ELF-1 (cell line): ENCODE data around the gene TMEM168.
A peak's percentile ranks its signal among the peaks of the same experiment; 100 is the strongest.
"Not testable (repeated sequence)": the region's sequence is repeated elsewhere in the genome, so short reads cannot be mapped to it uniquely, and the experiment has no call there.

Experiments used
- DNase-seq: peaks from one replicate; pipeline ENCODE4 v3.0.0-alpha.2; 2016; ENCODE audit warnings: low read depth, low spot score

TMEM168 gene

DNA sequence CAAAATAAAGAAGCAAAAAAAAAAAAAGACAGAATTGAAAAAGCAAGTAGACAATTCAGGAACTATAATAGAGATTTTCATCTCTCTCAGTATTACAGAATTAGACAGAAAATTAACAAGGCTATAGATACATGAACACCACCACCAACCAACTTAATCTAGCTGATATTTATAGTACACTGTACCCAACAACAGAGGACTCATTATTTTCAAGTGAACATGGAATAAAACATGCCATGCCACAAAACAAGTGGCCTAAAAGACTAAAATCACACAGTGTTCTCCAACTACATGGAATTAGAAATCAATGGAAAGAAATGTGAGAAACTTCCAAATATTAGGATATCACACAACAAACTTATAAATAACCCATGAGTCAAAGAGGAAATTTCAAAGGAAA lies 9.1 kb downstream of the TMEM168 start:
- no peak for DNase-seq

DNA sequence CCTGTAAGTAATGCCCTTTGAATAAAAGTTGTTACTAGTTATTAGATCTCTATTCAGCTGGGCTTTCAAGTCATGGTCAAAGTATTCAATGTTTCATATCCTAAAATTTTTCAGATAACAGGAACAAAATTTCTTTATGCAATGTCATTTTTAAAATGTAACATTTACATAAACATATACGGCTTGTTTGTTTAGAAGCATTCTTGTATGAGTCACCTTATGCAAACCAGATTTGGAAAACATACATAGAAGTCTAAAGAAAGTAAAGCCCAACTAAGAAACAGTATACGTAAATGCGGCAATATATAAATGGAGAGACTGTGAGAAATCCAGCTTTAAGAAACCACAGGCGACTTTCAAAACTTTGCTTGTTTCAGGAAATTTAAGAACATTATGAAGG lies 10.5 kb downstream of the TMEM168 start:
- DNase-seq: no peak

- no peak for DNase-seq
Observed at GRCh38 chr7:112777406-112777805, 12.8 kb downstream of the TMEM168 start.

DNA sequence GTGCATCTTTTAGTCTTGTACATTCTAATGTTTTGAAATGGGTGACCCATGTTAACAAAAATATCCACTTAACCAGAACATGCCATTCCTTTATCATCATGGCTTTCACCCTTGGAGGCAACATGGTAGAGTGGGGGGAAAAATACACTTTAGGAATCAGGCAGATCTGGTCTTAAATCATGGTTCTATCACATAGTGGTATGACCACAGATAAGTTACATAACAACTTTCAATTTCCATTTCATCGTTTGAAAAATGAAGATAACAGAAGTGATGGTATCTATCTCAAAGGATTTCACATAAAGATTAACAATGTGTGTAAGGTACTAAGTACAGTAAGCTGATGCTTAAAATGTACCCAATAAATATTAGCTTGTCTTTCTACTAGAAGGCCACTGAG lies 19.0 kb downstream of the TMEM168 start:
- DNase-seq: no peak

GRCh38 chr7:112770051-112770450 lies 20.1 kb downstream of the TMEM168 start:
- DNase-seq: peak; percentile 64

DNA sequence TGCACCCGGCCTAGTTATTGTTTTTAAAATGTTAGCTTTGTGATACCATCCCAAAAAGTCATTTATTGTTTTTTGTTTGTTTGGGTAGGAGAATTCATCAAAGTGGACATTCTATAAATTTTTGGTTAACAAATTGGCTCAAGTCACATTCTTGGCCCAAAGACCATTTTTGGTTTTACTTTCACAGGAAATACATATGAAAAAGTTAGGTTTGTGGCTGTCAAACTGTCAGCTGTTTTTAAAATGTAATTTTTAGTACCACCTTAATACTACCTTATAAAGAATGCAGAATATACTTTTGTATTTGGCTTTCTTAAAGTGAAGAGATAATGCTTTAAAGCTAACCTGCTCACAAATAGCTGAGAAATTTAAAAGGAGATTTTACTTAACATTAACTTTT lies 25.1 kb downstream of the TMEM168 start:
- no peak for DNase-seq

- no peak for DNase-seq
Observed at GRCh38 chr7:112763996-112764395, 26.2 kb downstream of the TMEM168 start.

GRCh38 chr7:112763298-112763697 lies 26.9 kb downstream of the TMEM168 start:
- no peak for DNase-seq

GRCh38 chr7:112759905-112760304 lies 30.3 kb downstream of the TMEM168 start:
- DNase-seq: no peak

GRCh38 chr7:112757337-112757736 lies 32.9 kb downstream of the TMEM168 start:
- DNase-seq: no peak

- DNase-seq: no peak
Observed at GRCh38 chr7:112753298-112753697, 36.9 kb downstream of the TMEM168 start.

- no peak for DNase-seq
Observed at GRCh38 chr7:112752576-112752975, 37.6 kb downstream of the TMEM168 start.

- no peak for DNase-seq
Observed at GRCh38 chr7:112749775-112750174, 40.4 kb downstream of the TMEM168 start.

DNA sequence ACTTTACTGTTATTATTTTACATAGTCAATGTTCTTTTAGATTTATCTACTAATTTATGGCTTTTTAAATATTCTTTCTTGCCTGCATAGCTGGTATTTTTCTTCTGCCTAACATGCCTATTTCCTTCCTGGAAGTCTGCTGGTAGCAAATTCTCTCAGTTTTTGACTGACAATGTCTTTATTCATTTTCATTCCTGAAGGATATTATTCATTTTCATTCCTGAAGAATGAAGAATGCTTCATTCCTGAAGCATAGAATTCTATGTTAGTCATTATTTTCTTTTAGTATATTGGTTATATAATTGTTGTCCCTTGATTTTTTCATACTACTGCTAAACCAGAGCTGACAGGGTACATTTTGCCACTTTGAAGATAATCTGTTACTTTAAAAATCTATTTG lies 41.8 kb downstream of the TMEM168 start:
- DNase-seq: no peak

DNA sequence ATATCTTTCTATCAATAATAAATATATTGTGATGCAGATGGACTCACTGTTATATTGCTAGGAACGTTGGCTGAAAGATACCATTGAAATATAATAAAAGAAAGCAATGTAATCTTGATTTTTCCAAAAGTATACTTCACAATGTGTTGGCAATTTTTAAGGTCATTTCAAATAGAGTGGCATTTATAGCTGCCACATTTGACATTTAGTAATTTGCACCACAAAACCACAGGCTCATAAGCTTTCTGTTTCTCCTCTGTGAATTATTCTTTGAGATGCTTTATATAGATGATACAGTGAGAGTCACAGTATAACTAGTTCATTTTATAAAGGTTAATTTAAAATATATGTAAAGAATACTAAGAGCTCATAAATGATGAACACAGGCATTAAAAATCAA lies 44.6 kb downstream of the TMEM168 start:
- no peak for DNase-seq

- DNase-seq: no peak
Observed at GRCh38 chr7:112744818-112745217, 45.4 kb downstream of the TMEM168 start.

DNA sequence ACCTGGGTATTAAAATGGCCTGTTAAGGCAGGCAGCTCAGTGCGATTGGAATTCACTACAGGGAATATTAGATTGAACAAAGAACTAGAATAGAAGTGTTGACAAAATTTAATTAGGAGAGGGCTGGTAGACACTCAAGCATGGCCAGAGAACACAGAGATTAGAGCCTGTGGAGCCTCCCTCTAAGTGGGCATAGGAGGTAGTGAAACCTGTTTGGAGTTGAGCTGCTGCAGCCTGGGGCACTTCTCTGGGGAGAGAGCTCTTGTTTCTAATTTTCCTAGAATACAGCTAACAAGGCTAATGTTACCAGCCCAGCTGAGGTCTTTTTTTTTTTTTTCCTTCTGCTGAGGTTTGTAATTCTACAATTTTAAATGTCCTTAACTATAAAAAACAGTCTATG lies 46.4 kb downstream of the TMEM168 start:
- peak; percentile 84 for DNase-seq

DNA sequence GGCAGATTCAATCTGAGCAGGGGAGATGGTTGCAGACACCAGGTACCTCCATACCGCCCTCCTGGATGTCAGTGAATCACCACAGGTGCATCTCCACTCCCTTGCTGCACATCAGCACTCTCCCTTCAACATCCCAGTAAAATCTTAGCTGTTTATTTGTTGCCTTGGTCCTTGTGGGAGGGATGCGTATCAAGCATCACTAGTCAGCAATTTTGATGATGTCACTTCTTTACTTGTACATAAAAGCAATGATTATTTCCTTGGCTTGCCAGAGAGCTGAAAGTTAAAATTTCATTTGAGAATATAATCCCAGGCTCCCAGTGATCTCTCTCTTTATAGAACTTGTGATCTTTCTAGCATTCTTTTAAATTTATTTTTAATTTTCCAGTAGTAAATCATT lies 49.5 kb downstream of the TMEM168 start:
- no peak for DNase-seq

GRCh38 chr7:112739436-112740180 lies 50.6 kb downstream of the TMEM168 start:
- DNase-seq: no peak

DNA sequence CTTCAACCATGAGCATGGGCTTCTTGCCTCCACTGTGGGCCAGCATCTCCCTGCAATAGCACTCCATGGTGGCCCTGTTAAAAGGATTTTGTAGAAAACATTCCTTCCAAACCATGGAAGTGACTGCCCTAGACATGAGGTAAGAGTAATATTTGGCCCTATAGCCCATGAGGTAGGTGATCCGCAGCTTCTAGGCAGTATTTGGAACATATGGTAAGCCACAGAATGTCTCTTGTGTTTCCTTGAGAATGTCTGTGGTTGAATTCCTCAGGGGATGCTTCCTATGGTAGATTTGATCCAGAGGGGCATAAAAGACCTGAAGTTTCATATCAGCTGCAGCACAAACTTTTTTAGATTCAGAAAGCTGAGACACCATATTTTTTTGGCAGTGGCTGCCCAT lies 54.9 kb downstream of the TMEM168 start:
- DNase-seq: no peak

DNA sequence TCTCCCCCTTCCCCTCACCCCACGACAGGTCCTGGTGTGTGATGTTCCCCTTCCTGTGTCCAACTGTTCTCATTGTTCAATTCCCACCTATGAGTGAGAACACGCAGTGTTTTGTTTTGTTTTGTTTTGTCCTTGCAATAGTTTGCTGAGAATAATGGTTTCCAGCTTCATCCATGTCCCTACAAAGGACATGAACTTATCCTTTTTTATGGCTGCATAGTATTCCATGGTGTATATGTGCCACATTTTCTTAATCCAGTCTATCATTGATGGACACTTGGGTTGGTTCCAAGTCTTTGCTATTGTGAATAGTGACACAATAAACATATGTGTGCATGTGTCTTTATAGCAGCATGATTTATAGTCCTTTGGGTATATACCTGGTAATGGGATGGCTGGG lies 58.9 kb downstream of the TMEM168 start:
- DNase-seq: not testable (repeated sequence)

- DNase-seq: no peak
Observed at GRCh38 chr7:112726076-112726475, 64.1 kb downstream of the TMEM168 start.

DNA sequence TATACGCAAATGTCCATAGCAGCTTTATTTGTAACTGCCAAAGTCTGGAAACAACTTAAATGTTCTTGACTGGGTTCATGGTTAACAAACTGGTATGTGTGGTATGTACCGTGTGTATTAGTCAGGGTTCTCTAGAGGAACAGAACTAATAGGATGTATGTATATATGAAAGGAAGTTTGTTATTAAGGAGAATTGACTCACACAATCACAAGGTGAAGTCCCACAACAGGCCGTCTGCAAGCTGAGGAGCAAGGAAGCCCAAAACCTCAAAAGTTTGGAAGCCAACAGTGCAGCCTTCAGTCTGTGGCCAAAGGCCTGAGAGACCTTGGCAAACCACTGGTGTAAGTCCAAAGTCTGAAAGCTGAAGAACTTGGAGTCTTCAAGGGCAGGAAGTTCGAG lies 66.8 kb downstream of the TMEM168 start:
- no peak for DNase-seq

GRCh38 chr7:112721366-112721765 lies 68.8 kb downstream of the TMEM168 start:
- no peak for DNase-seq
